ENCODE results near the gene SH3TC2. TPM values are rescaled to one million over a fixed set of nuclear protein-coding genes. Genes with fewer than 3 reads are reported as not detected.

SH3TC2 gene
- total and polyA plus RNA-seq, 2 experiments from 2014 or later, result 0.78 to 1.3 TPM

DNA sequence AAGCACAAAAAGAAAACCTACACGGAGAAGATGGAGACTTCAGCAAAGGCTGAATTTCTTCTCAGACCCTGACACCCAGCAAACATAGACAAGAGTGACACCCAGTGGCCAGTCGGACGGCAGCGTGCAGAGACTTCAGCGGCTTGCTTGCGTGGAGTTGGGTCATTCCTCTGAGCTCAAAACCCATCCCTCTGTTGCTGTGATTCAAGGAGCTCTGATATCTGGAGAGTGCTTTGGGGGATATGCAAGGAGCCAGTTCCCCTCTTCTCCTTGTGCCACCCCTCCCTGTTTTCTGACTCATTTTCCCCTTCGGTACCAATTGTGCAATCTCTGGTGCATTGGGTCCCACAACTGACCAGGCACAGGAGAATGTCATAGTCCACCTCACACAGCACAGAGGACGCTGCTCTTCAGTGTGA is 27.5 kb downstream of the SH3TC2 start:
- H3K27ac ChIP-seq, result no peak overlapping the region
- no peaks in the 10 kb centered on the region for H3K9me3 ChIP-seq (ENCODE audit: low read depth)
- no peaks in the 10 kb centered on the region for H3K27me3 ChIP-seq
- H3K36me3 ChIP-seq, result no peaks in the 10 kb centered on the region
- DNase-seq (ENCODE audit: low read depth in 1 of 2, low spot score in 1 of 2), result peak; percentile 83 to 85
- H3K4me1 ChIP-seq (ENCODE audit: low read depth), result no peaks in the 10 kb centered on the region
- H3K4me3 ChIP-seq, result no peak overlapping the region
- TF ChIP-seq, protein P1, sequence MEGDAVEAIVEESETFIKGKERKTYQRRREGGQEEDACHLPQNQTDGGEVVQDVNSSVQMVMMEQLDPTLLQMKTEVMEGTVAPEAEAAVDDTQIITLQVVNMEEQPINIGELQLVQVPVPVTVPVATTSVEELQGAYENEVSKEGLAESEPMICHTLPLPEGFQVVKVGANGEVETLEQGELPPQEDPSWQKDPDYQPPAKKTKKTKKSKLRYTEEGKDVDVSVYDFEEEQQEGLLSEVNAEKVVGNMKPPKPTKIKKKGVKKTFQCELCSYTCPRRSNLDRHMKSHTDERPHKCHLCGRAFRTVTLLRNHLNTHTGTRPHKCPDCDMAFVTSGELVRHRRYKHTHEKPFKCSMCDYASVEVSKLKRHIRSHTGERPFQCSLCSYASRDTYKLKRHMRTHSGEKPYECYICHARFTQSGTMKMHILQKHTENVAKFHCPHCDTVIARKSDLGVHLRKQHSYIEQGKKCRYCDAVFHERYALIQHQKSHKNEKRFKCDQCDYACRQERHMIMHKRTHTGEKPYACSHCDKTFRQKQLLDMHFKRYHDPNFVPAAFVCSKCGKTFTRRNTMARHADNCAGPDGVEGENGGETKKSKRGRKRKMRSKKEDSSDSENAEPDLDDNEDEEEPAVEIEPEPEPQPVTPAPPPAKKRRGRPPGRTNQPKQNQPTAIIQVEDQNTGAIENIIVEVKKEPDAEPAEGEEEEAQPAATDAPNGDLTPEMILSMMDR (IDR thresholded peaks at IDR 0.05; ENCODE audit: low read depth, low read length), result peak; percentile 92

DNA sequence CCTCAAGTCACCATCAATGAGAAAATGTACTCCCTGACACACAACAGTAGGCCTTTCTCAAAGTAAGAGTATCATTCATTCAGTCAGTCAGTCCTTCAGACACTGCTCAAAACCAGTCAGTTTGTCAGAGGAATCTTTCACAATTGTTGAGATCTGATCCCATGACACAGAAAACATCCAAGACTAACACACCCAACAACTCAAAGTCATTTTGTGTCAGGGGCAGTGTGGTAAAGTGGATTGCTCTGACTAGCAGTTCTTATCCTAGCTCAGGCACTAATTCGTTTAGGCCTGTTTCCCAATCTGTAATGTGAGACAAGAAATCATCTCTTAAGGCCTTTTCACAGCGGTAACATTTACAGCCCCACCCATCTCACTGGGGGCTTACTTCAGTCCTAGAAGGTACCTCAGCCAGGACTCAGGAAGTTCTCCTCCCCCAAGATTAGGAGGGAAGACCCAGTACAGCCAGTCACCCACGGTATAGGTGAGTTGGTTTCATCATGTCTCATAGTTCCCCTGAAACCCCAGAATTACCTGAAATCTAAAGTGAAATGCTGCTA is 31.9 kb downstream of the SH3TC2 start:
- Histone ChIP-seq H3K27ac (no peak overlapping the region), H3K4me3 (no peak overlapping the region), H3K4me1 (ENCODE audit: low read depth) (no peaks in the 10 kb centered on the region), H3K36me3 (no peaks in the 10 kb centered on the region), H3K9me3 (ENCODE audit: low read depth) (no peaks in the 10 kb centered on the region), H3K27me3 (no peaks in the 10 kb centered on the region)
- DNase-seq (ENCODE audit: low read depth in 1 of 2, low spot score in 1 of 2), result no peak
- TF ChIP-seq, protein P1 (IDR thresholded peaks at IDR 0.05; ENCODE audit: low read depth, low read length), result no peak

DNA sequence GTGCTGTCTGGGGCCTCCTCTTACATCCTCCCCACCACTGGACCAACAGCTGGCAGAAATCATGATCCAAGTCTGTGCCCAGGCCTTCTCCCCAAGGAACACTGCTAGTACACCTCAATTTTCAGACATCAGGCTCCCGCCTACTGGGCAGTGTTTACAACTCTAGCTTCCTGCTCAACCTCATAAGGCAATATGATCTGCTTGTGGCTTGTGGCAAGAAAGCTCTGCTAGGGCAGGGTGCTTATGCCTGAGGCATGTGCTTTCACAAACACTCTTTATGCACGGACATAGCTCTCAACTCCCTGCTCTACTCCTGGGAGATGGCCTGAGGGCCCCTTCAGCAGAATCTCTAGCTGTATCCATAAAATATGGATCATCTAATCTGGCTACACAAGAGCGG is 32.5 kb downstream of the SH3TC2 start:
- no peaks in the 10 kb centered on the region for H3K4me1 ChIP-seq (ENCODE audit: low read depth)
- H3K9me3 ChIP-seq (ENCODE audit: low read depth), result no peaks in the 10 kb centered on the region
- TF ChIP-seq, protein P1 (IDR thresholded peaks at IDR 0.05; ENCODE audit: low read depth, low read length), result no peak
- H3K36me3 ChIP-seq, result no peaks in the 10 kb centered on the region
- H3K27me3 ChIP-seq, result no peaks in the 10 kb centered on the region
- H3K4me3 ChIP-seq, result no peak overlapping the region
- H3K27ac ChIP-seq, result no peak overlapping the region
- DNase-seq (ENCODE audit: low read depth in 1 of 2, low spot score in 1 of 2), result no peak

DNA sequence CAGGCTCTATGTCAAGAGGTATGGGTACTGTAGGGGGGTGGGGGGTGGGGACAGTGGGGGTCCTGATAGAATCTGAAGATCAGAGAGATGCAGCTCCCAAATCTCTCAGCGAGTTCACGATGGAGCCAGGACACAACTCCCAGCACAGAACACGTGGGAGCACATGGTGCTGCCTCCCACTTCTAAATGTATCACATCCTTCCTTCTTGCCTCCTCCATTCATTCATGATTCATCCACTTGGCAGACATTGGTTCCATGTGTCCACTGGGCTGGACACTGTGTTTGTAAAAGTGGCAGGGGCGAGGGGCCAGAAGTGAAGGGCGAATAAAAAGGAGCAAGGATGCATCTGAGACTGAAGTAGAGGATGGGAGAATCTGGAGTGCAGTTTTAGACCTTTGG is 33.9 kb downstream of the SH3TC2 start:
- no peak for DNase-seq (ENCODE audit: low read depth in 1 of 2, low spot score in 1 of 2)
- Histone ChIP-seq H3K27me3 (no peaks in the 10 kb centered on the region), H3K4me3 (no peak overlapping the region), H3K9me3 (ENCODE audit: low read depth) (no peaks in the 10 kb centered on the region), H3K4me1 (ENCODE audit: low read depth) (no peaks in the 10 kb centered on the region), H3K36me3 (no peaks in the 10 kb centered on the region), H3K27ac (no peak overlapping the region)
- TF ChIP-seq, protein P1 (IDR thresholded peaks at IDR 0.05; ENCODE audit: low read depth, low read length), result no peak

DNA sequence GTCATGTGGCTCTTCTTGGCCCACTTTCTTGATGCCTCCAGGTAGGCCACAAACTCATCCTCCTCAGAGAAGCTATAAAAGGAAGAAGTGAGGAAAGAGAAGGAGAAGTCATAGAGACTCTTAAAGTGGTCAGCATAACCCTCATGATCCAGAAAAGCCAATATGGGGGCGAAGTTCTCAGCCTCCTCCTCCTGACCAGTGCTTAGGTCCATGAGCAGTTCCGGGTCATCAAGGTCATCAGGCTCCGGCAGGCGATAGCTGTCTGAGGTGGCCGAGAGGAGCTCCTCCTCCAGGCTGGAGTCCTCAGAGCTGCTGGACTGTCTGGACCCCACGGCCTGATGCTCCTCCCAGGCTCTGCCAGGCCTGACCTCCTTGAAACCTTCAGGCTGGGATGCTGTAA is 34.7 kb downstream of the SH3TC2 start:
- no peaks in the 10 kb centered on the region for H3K9me3 ChIP-seq (ENCODE audit: low read depth)
- no peak overlapping the region for H3K27ac ChIP-seq
- DNase-seq (ENCODE audit: low read depth in 1 of 2, low spot score in 1 of 2), result no peak
- H3K36me3 ChIP-seq, result no peaks in the 10 kb centered on the region
- no peaks in the 10 kb centered on the region for H3K4me1 ChIP-seq (ENCODE audit: low read depth)
- no peaks in the 10 kb centered on the region for H3K27me3 ChIP-seq
- TF ChIP-seq, protein P1 (IDR thresholded peaks at IDR 0.05; ENCODE audit: low read depth, low read length), result no peak
- H3K4me3 ChIP-seq, result no peak overlapping the region

Measured in cardiac muscle cell (in vitro differentiated cells and primary cell).